Esophagus muscularis mucosa (tissue), 4 donors: ENCODE data around the gene AIF1. TPM values are rescaled to one million over a fixed set of nuclear protein-coding genes. Genes with fewer than 3 reads are reported as not detected.
A peak's percentile ranks its signal among the peaks of the same experiment; 100 is the strongest.

Experiments
- DNase-seq: peaks from one replicate; pipeline ENCODE4 v3.0.0-alpha.2; 2017; ENCODE audit errors: extremely low spot score
- H3K27ac ChIP-seq, 4 donors: fragments of 200-600 bp; sonication (generic); replicated peaks in 1 of 4; 1 replicate in 3 of 4; 2 replicates in 1 of 4; pipeline ENCODE4 v1.5.1; 2016 to 2019; ENCODE audit warnings: mild to moderate bottlenecking in 1 of 4
- H3K27me3 ChIP-seq, 4 donors: fragments of 200-600 bp; sonication (generic); one replicate each; pipeline versions ENCODE4 v1.5.1 to v1.6.0; 2016 to 2019
- H3K36me3 ChIP-seq, 4 donors: fragments of 200-600 bp; sonication (generic); one replicate each; pipeline ENCODE4 v1.5.1; 2016 to 2019
- H3K4me1 ChIP-seq, 4 donors: fragments of 200-600 bp; sonication (generic); one replicate each; pipeline ENCODE4 v1.5.1; 2016 to 2019
- H3K4me3 ChIP-seq, 4 donors: fragments of 200-600 bp; sonication (generic); 1 replicate in 2 of 4; 2 replicates in 2 of 4; pipeline ENCODE4 v1.5.1; 2016 to 2019; ENCODE audit warnings: mild to moderate bottlenecking in 4 of 4, moderate library complexity in 1 of 4
- H3K9me3 ChIP-seq, 4 donors: fragments of 200-600 bp; sonication (generic); 1 replicate in 3 of 4; 2 replicates in 1 of 4; pipeline ENCODE4 v1.5.1; 2016 to 2019
- CTCF ChIP-seq, 3 experiments: fragments of 200-600 bp in 2 of 3; fragments of 450-650 bp in 1 of 3; sonication (generic) in 2 of 3; IDR thresholded peaks; one replicate each; pipeline ENCODE4 v1.5.1; 2017 to 2019; ENCODE audit warnings: antibody characterized with exemption in 3 of 3, mild to moderate bottlenecking in 2 of 3, moderate library complexity in 1 of 3
- EP300 ChIP-seq: sonication (generic); formaldehyde crosslinking; IDR thresholded peaks from one replicate; pipeline ENCODE4 v1.6.1; 2017; ENCODE audit warnings: antibody characterized with exemption
- POLR2A ChIP-seq: fragments of 450-650 bp; IDR thresholded peaks from one replicate; pipeline ENCODE4 v1.6.1; 2017; ENCODE audit warnings: antibody characterized with exemption, moderate library complexity, mild to moderate bottlenecking, low read depth
- POLR2AphosphoS5 ChIP-seq, 2 donors: sonication (generic); formaldehyde crosslinking; IDR thresholded peaks; one replicate each; pipeline ENCODE4 v1.6.1; 2017; ENCODE audit warnings: antibody characterized with exemption in 2 of 2
- WGBS: methylation state at CpG from one replicate; pipeline ENCODE4 v1.1.5; 2018; 5-methylcytosine and 5-hydroxymethylcytosine counted together
- intact Hi-C: fragments of 100-400 bp; cut with DNase I; formaldehyde crosslinking; loops from one replicate; pipeline ENCODE4 v1.15.1; 2023
- total RNA-seq, 4 donors: library from RNA; depleted of rRNA; stranded (reverse); fragments of >200 nt; gene quantifications; one replicate each; pipeline versions ENCODE4 v1.1.0 to v1.2.1, GENCODE V29; 2016

Gene AIF1
- total RNA-seq, 4 donors from 2014 or later: 9.4 to 41.9 (median 14.4) TPM

GRCh38 chr6:31651602-31652191, 36.7 kb downstream of the AIF1 start:
- intact Hi-C loops: no loop called here

DNA sequence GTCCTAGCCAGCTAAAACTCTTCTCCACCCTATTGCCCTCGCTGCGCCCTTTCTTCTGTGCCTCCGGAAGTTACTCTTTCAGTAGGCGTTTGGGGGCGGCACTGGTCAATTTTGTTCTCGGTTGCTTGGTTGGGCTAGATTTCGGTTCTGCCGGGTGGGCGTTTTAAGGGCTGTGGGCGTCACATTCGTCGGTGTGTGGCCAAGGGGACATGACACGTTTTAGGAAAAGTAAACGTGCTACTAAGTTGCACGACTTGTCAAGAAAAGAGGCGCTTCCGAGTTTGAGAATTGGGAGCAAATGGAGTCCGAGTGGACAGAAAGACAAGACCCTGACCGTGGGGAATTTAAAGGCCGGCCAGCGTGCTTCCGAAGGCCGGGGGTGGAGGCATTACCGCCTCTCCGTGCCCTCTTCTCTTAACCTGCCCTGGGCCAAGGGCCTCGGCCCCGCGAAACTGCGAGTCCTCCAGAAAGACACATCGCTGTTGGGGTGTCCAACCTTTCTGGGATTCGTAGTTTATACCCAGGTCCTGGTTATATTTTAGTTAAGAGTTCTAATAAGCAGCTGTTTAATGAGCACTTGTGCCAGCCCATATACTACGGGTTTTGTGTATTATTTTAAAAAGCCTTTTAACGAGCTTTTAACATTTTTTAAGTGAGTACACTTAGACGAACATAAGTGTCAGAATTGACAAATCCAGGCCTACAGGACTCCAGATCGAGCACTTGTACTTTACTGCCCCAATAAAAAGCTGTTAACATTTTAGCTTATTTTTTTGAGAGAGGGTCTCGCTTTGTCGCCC, 38.1 kb downstream of the AIF1 start:
- Histone ChIP-seq H3K27me3 (no peaks in the 10 kb centered on the region), H3K9me3 (no peaks in the 10 kb centered on the region), H3K27ac (peak overlapping the region; percentile 92 to 98 (median 96)), H3K36me3 (peaks cover 13 to 58% (median 41%) of the 10 kb centered on the region in 4 donors), H3K4me3 (peak overlapping the region; percentile 72 to 84 (median 77)), H3K4me1 (peaks cover 32 to 60% (median 43%) of the 10 kb centered on the region in 4 donors)
- DNase-seq: peak; percentile 98
- intact Hi-C loops: no loop called here
- TF ChIP-seq CTCF (IDR thresholded peaks at IDR 0.05) (peak in 1 of 3 experiments; percentile 19), POLR2A (no peak), POLR2AphosphoS5 (IDR thresholded peaks at IDR 0.05) (peak; percentile 76 to 81), EP300 (no peak)
- 8% methylated on average over 37 of the region's 37 CpGs for WGBS

More at GRCh38 chr6:31651602-31652191, 36.7 kb downstream of the AIF1 start:
- Histone ChIP-seq H3K36me3 (peaks cover 24 to 58% (median 45%) of the 10 kb centered on the region in 4 donors), H3K4me3 (peak overlapping the region; percentile 72 to 84 (median 77)), H3K4me1 (peaks cover 25 to 50% (median 33%) of the 10 kb centered on the region in 4 donors), H3K27ac (peak overlapping the region; percentile 92 to 98 (median 96)), H3K9me3 (no peaks in the 10 kb centered on the region), H3K27me3 (no peaks in the 10 kb centered on the region)
- peak; percentile 96 for DNase-seq
- 3% methylated on average over 29 of the region's 29 CpGs for WGBS
- TF ChIP-seq POLR2A (no peak), POLR2AphosphoS5 (IDR thresholded peaks at IDR 0.05) (peak in 1 of 2 donors; percentile 74), EP300 (no peak), CTCF (IDR thresholded peaks at IDR 0.05) (no peak)

DNA sequence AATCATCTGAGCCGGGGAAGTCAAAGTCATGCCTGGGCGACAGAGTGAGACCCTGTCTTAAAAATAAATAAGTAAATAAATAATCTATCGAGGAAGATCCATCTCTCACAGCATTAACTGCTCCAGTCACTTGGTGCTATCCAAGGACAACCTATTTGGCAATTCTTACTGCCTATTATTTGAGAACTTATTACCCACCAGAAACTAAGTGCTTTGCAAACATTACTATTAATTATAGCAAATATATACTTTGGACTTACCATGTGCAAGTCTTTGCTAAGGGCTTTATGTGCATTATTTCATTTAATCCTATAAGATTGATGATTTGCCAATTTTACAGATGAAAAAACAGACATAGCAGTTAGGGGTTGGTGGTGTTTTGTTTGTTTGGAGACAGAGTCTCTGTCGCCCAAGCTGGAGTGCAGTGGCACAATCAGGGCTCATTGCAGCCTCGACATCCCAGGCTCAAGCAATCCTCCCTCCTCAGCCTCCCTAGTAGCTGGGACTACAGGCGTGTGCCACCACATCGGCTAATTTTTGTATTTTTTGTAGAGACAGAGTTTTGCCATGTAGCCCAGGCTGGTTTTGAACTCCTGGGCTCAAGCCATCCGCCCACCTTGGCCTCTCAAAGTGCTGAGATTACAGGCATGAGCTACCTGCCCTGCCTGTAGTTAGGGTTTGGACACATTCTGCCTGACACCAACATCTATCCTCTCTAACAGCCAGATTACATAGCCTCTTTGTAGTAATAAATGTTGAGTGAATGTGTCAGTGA, 39.7 kb downstream of the AIF1 start:
- Histone ChIP-seq H3K27ac (no peak overlapping the region), H3K4me1 (peaks cover 42 to 72% (median 56%) of the 10 kb centered on the region in 4 donors), H3K9me3 (no peaks in the 10 kb centered on the region), H3K4me3 (no peak overlapping the region), H3K36me3 (peaks cover 0 to 44% (median 30%) of the 10 kb centered on the region in 4 donors), H3K27me3 (no peaks in the 10 kb centered on the region)
- DNase-seq: no peak
- TF ChIP-seq POLR2A (no peak), POLR2AphosphoS5 (IDR thresholded peaks at IDR 0.05) (no peak), CTCF (IDR thresholded peaks at IDR 0.05) (no peak), EP300 (no peak)
- intact Hi-C loops: no loop called here
- 84% methylated on average over 8 of the region's 8 CpGs for WGBS

- H3K4me1 ChIP-seq: peaks cover 42 to 69% (median 54%) of the 10 kb centered on the region in 4 donors
These were observed 40.6 kb downstream of the AIF1 start, which contains the start of gene APOM for GRCh38 chr6:31655349-31656237. Gene APOM, plus strand, starts transcription at chr6:31655894. Its CDS starts 73 bp downstream, at chr6:31655967.

More at GRCh38 chr6:31655349-31656237, 40.6 kb downstream of the AIF1 start, which contains the start of gene APOM:
- Histone ChIP-seq H3K4me3 (no peak within 1 kb of the TSS), H3K36me3 (peaks cover 0 to 37% (median 27%) of the 10 kb centered on the region in 4 donors), H3K9me3 (no peaks in the 10 kb centered on the region), H3K27me3 (no peaks in the 10 kb centered on the region), H3K27ac (no peak within 1 kb of the TSS)
- TF ChIP-seq POLR2A (no peak), EP300 (no peak), CTCF (IDR thresholded peaks at IDR 0.05) (no peak), POLR2AphosphoS5 (IDR thresholded peaks at IDR 0.05) (no peak)
- DNase-seq: no peak
- WGBS: 87% methylated on average over 8 of the region's 8 CpGs
- intact Hi-C loops: no loop called here
